Astrocyte (in vitro differentiated cells and primary cell): ENCODE results near the gene ATRN.

Experiments used
- EZH2 ChIP-seq: IDR thresholded peaks from 2 replicates; pipeline ENCODE4 v1.6.1; 2012; ENCODE audit warnings: mild to moderate bottlenecking, low read length, inconsistent platforms; ENCODE audit not compliant: insufficient read depth
- TF ChIP-seq, protein P1 (sequence below): IDR thresholded peaks from 2 replicates; pipeline ENCODE4 v1.5.1; 2011; ENCODE audit warnings: low read depth, mild to moderate bottlenecking, inconsistent platforms, low read length, moderate library complexity; ENCODE audit not compliant: insufficient read depth

GRCh38 chr20:3674995-3675900 is 204.4 kb downstream of the ATRN start:
- TF ChIP-seq, protein P1, sequence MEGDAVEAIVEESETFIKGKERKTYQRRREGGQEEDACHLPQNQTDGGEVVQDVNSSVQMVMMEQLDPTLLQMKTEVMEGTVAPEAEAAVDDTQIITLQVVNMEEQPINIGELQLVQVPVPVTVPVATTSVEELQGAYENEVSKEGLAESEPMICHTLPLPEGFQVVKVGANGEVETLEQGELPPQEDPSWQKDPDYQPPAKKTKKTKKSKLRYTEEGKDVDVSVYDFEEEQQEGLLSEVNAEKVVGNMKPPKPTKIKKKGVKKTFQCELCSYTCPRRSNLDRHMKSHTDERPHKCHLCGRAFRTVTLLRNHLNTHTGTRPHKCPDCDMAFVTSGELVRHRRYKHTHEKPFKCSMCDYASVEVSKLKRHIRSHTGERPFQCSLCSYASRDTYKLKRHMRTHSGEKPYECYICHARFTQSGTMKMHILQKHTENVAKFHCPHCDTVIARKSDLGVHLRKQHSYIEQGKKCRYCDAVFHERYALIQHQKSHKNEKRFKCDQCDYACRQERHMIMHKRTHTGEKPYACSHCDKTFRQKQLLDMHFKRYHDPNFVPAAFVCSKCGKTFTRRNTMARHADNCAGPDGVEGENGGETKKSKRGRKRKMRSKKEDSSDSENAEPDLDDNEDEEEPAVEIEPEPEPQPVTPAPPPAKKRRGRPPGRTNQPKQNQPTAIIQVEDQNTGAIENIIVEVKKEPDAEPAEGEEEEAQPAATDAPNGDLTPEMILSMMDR = no peak
- TF ChIP-seq EZH2 = no peak
